ENCODE measurements around the gene TMEM229B.

TMEM229B gene

DNA sequence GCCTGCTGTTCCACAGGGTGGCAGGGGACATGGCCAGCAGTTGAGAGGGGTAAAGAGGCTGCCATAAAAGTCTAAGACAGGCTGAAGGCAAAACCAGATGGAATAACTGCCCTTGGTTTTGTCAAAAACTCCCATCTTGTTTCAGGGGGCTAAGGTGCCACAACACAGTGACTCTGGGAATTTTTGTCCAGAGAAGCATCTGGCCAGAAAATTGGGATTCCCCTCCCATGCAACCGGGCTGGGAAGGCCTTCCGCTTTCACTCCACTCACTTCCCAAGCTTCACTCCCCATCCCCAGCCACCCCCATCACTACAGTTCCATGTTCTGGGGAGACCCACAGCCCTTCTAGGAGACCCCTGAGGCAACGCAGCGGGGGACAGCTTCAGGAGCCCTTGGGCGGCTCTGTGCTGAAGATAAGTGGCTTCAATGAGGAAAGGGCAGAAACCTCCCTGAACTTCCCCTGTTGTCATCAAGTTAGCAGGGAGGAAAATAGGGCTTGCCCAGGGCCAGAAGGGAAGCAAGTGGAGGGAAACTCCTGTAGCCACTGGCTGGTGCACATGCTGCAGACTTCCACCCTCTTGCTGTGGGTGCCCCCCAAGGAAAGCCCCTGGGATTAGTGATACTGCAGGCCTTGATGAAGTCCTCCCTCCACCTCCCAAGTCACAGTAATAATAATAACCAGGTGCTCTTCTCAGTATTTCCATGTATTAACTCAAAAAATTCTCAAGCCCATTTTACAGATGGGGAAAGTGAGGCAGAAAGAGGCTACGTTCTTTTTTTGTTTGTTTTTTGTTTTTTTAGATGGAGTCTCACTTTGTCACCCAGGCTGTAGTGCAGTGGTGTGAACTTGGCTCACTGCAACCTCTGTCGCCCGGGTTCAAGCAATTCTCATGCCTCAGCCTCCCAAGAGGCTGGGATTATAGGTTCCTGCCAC, 6.0 kb downstream of the TMEM229B start:
- Mint-ChIP-seq H3K4me1 (peaks cover 24% of the 10 kb centered on the region), H3K27me3 (ENCODE audit: low read depth, poor library complexity) (peaks cover 15% of the 10 kb centered on the region), H3K9me3 (peaks cover 3% of the 10 kb centered on the region), H3K36me3 (ENCODE audit: low read depth) (no peaks in the 10 kb centered on the region), H3K27ac (no peak overlapping the region), H3K4me3 (no peak overlapping the region)
- no peak for DNase-seq
- TF ChIP-seq, protein P1, sequence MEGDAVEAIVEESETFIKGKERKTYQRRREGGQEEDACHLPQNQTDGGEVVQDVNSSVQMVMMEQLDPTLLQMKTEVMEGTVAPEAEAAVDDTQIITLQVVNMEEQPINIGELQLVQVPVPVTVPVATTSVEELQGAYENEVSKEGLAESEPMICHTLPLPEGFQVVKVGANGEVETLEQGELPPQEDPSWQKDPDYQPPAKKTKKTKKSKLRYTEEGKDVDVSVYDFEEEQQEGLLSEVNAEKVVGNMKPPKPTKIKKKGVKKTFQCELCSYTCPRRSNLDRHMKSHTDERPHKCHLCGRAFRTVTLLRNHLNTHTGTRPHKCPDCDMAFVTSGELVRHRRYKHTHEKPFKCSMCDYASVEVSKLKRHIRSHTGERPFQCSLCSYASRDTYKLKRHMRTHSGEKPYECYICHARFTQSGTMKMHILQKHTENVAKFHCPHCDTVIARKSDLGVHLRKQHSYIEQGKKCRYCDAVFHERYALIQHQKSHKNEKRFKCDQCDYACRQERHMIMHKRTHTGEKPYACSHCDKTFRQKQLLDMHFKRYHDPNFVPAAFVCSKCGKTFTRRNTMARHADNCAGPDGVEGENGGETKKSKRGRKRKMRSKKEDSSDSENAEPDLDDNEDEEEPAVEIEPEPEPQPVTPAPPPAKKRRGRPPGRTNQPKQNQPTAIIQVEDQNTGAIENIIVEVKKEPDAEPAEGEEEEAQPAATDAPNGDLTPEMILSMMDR (IDR thresholded peaks at IDR 0.05): no peak

DNA sequence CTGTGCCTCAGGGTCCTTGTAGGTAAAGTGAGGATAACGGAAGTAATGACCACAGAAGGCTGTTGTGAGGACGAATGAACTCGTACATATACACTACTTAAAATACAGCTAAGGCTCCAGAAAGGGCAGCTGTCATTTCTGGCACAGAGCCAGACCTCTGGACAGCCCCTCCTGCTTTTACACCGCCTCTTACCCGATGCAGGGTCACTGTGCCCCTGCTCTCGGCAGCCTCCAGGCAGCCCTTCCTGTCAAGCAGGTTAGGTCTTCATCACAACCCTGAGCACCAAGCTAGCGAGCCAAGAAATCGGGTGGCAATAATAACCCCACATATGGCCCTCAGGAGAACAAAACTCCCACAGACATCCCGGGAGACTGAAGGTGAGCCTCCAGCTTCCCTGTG, 8.5 kb downstream of the TMEM229B start:
- no peak for DNase-seq
- Mint-ChIP-seq H3K27ac (no peak overlapping the region), H3K4me3 (no peak overlapping the region), H3K9me3 (no peaks in the 10 kb centered on the region), H3K27me3 (ENCODE audit: low read depth, poor library complexity) (peaks cover 8% of the 10 kb centered on the region), H3K36me3 (ENCODE audit: low read depth) (no peaks in the 10 kb centered on the region), H3K4me1 (peaks cover 17% of the 10 kb centered on the region)
- TF ChIP-seq, protein P1 (IDR thresholded peaks at IDR 0.05): no peak

DNA sequence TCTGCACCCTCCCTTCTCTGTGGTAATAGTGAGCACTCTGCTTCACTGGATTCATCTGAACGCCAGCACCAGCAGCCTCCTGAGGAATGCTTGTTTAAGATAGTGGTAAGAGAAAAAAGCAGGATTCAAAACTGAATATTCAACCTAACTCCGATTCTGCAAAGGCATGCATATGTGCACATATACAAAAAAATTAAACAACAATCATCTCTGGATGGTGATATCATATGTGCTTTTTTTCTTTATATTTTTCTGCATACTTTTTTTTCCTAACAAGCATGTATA, 9.8 kb downstream of the TMEM229B start:
- DNase-seq: no peak
- Mint-ChIP-seq H3K36me3 (ENCODE audit: low read depth) (no peaks in the 10 kb centered on the region), H3K4me3 (no peak overlapping the region), H3K27me3 (ENCODE audit: low read depth, poor library complexity) (peaks cover 13% of the 10 kb centered on the region), H3K9me3 (no peaks in the 10 kb centered on the region), H3K27ac (no peak overlapping the region), H3K4me1 (peaks cover 17% of the 10 kb centered on the region)
- TF ChIP-seq, protein P1 (IDR thresholded peaks at IDR 0.05): no peak

DNA sequence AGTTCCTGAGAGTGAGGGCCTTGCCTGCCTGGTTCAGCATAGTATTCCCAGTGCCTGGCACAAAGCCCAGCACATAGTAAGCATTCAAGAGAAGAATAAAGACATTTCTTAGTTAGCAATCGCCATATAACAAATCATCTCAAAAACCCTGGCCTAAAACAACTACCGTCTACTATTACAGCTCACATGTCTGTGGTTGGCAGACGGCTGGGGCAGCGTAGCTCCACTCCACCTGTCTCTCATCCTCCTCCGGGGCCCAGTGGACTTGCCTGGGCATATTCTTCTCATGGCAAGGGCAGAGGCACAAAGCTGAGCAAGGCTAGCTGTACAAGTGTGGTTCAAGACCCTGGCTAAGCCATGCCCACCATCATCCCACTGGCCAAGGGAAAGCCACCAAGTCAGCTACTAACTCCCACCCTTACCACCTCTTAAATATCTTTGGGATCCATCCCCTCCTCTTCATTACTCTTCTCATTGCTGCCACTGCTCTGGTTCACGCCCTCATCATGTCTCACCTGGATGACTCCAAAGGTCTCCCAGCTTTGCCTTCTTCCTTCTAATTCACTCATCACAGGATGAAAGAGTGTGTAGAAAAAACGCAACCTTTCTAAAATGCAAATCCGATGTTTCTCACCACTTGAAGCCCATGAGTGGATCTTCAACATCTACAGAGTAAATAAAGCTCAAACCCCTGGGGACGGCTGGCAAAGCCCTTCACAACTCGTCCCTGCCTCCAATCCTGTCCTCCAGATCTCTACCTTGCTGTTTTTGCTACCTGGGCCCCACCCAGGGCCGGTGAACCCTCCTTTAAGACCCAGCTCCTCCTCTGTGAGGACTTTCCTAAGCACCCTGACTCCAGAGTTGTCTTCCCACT, 10.4 kb downstream of the TMEM229B start:
- H3K27me3 Mint-ChIP-seq (ENCODE audit: low read depth, poor library complexity): peaks cover 13% of the 10 kb centered on the region
- no peak overlapping the region for H3K4me3 Mint-ChIP-seq
- H3K9me3 Mint-ChIP-seq: no peaks in the 10 kb centered on the region
- H3K4me1 Mint-ChIP-seq: peaks cover 17% of the 10 kb centered on the region
- TF ChIP-seq, protein P1 (IDR thresholded peaks at IDR 0.05): no peak
- no peak for DNase-seq
- no peak overlapping the region for H3K27ac Mint-ChIP-seq
- H3K36me3 Mint-ChIP-seq (ENCODE audit: low read depth): no peaks in the 10 kb centered on the region

DNA sequence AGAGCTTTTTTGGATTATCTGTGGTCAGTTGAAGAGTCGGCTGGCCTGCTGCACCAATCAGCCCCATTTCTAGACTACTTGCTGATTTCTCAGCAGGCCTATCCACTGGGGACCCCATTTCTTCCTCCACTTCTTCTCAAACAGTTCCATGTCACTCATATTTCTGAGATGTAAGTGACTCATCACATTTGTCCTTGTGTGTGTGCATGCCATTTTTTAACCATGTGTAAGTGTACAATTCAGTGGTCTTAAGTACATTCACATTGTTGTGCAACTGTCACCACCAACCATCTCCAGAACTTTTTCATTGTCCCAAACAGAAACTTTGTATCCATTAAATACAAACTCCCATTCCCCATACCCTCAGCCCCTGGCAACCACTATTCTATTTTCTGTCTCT, 14.2 kb downstream of the TMEM229B start:
- Mint-ChIP-seq H3K27me3 (ENCODE audit: low read depth, poor library complexity) (peaks cover 14% of the 10 kb centered on the region), H3K36me3 (ENCODE audit: low read depth) (no peaks in the 10 kb centered on the region), H3K9me3 (no peaks in the 10 kb centered on the region), H3K4me3 (no peak overlapping the region), H3K4me1 (peaks cover 13% of the 10 kb centered on the region), H3K27ac (no peak overlapping the region)
- TF ChIP-seq, protein P1 (IDR thresholded peaks at IDR 0.05): no peak
- DNase-seq: no peak

All from nephron progenitor cell (in vitro differentiated cells).